NCI-H748 (cell line): Measurements from ENCODE around the gene EID2B.
A peak's percentile ranks its signal among the peaks of the same experiment; 100 is the strongest.

Experiments
- DNase-seq: peaks from one replicate; lab custom pipeline; 2025; ENCODE audit not compliant: unreplicated experiment; lab: John Stamatoyannopoulos, UW

Gene EID2B

DNA sequence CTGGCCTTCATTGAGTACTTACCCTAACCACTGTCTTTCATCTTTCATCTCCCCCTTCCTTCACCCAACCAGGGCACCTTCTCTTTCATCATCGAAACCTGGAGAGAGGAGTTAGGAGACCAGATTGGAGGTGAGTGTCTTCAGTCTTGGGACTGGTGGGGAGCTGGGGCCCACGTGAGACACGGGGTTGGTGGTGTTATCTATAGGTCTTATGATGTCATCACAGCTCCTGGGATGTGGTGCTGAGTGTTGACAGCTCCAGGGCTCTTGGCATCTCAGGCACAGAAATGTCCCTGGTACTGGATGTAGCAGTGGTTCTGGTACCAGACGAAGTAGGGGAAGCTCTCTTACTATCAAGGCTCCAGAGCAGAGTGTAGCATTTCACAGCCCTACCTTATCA is 32.1 kb downstream of the EID2B start:
- DNase-seq, result no peak

GRCh38 chr19:39499932-39500331 is 32.7 kb downstream of the EID2B start:
- DNase-seq, result no peak

DNA sequence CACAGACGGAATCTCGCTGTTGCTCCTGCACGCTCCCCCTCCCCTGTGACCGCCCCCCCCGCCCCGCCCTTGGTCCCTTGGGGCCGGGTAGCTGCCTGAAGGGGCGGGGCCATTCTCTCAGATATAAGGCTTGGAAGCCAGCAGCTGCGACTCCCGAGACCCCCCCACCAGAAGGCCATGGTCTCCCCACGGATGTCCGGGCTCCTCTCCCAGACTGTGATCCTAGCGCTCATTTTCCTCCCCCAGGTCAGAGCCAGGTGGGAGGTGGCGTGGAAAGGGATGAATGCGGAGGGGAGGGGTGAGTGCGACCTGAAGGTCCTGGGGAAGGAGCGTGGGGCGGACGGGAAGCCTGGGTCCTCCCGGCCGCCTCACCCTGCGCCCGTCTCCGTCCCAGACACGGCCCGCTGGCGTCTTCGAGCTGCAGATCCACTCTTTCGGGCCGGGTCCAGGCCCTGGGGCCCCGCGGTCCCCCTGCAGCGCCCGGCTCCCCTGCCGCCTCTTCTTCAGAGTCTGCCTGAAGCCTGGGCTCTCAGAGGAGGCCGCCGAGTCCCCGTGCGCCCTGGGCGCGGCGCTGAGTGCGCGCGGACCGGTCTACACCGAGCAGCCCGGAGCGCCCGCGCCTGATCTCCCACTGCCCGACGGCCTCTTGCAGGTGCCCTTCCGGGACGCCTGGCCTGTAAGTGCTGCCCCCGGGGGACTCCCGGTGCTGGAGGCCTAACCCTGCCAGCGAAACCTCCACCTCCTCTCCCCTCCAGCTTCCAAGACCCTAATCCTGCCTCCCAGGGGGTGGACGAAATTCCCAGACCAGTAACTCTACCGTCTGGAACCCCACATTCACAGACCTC is 33.6 kb downstream of the EID2B start, which contains the start of gene DLL3:
Gene DLL3 (plus strand): TSS at position 150 of the 845 bp plus-strand sequence. CDS start 28 bp downstream, at position 178.
- DNase-seq, result peak; percentile 89

DNA sequence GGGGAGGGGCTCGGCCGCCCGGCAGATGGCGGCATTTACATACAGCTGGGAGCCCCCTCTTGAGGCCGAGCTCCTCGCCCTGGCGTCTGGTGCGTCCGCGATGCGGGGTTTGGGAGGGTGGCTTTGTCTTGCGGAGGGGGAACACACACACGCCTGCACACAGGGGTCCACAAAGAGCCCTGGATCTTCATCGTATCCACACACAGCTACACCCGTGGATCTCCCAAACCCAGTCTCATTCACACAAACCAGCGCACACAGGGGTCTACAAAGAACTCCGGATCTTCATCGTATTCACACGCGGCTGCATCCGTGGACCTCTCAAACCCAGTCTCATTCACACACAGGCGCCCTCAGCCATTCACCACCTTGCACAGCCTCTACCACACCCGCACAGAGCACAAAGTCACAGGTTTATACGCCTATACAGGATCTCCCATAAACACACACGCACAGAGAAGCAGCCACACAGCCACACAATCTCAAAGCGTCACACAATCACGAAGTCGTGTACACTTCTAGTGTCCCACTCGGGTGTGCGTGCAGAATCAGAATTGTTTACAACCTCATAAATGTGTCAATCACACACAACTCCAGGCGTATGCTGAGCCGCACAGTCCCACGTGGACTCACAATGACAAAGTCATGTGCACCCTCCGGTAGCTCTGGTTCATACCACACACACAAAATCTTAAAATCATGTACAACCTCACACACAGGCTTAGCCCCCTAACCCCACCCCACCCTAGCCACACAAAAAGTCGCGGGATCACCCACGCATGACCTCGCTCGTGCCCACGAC is 34.5 kb downstream of the EID2B start:
- peak; percentile 98 for DNase-seq

DNA sequence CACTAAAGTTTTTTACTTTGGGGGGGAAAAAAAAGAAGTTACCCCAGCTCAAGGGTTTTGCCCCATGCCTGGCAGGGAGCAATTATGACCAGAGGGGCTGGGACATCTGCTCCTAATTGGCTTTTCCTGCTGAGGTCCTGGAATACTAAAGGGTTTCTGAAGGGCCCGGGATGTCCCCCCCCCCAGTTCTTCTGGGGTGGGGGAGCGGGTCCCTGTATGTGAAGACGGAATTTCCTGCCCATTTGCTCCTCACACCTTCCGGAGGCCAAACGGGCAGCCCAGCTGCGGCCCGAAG is 35.0 kb downstream of the EID2B start:
- DNase-seq, result no peak

GRCh38 chr19:39496063-39496462 is 36.6 kb downstream of the EID2B start:
- DNase-seq, result no peak

- no peak for DNase-seq
Measured at GRCh38 chr19:39494661-39495060, 38.0 kb downstream of the EID2B start.

DNA sequence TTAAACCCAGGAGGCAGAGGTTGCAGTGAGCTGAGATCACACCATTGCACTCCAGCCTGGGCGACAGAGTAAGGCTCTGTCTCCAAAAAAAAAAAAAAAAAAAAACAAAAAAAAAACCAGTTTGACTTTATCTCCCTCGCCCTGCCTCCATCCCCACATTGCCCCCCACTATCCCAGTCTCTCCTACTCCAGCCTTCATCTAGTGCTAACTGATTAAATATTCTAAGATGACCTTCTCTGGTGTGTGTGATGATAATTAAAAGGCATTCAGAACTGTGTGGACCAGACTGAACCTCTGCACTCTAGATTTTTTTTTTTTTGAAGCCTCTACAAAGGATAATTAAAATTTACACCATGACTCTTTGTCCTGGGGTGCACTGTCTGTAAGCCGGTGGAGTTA is 39.9 kb downstream of the EID2B start:
- DNase-seq, result no peak

DNA sequence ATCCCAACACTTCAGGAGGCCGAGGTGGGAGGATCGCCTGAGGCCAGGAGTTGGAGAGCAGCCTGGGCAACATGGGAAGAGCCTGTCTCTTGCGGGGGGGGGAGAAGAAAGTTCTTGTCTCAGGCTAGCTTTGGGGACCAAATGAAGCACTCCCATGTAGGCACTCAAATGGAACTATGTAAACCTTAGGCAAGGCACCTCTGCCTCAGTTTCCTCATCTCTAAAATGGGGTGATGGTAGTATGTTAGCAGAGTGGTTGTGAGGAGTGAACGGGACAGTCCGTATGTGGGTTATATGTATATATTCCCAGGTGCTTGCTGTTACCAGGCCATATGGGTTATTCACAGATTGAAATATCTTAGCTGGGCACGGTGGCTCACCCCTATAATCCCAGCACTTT is 40.4 kb downstream of the EID2B start:
- DNase-seq, result no peak

GRCh38 chr19:39489756-39490155 is 42.9 kb downstream of the EID2B start:
- no peak for DNase-seq

DNA sequence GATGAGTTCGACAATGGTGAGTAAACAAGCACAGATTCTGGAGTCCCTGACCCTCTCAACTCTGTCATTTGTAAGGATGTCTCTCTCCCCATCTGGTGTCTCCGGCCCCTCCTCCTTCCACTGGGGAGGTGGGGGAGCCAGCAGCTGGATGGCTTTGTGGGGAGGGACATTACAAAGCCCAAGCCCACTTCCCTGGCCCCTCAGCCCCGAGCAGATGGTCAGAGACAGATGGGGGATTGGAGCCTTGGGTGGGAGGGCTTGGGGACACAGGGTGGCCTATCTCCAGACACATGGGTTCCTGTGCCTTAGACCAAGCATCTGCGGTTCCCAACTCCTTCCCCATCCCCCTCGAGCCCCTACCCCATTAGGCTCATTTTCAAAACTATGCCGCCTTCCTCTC is 49.5 kb downstream of the EID2B start:
- DNase-seq, result no peak

GRCh38 chr19:39481676-39482075 is 51.0 kb downstream of the EID2B start:
- no peak for DNase-seq

- no peak for DNase-seq
Measured at GRCh38 chr19:39481229-39481545, 51.5 kb downstream of the EID2B start.
